GM21528 (cell line): ENCODE measurements around the gene L3MBTL1.

ENCODE experiments used
- ATAC-seq: cut with Tn5 transposase; IDR thresholded peaks from one replicate; pipeline ENCODE4 v1.9.1; 2021; ENCODE audit warnings: mild to moderate bottlenecking, moderate library complexity; ENCODE audit not compliant: unreplicated experiment, low FRiP score

Gene L3MBTL1

DNA sequence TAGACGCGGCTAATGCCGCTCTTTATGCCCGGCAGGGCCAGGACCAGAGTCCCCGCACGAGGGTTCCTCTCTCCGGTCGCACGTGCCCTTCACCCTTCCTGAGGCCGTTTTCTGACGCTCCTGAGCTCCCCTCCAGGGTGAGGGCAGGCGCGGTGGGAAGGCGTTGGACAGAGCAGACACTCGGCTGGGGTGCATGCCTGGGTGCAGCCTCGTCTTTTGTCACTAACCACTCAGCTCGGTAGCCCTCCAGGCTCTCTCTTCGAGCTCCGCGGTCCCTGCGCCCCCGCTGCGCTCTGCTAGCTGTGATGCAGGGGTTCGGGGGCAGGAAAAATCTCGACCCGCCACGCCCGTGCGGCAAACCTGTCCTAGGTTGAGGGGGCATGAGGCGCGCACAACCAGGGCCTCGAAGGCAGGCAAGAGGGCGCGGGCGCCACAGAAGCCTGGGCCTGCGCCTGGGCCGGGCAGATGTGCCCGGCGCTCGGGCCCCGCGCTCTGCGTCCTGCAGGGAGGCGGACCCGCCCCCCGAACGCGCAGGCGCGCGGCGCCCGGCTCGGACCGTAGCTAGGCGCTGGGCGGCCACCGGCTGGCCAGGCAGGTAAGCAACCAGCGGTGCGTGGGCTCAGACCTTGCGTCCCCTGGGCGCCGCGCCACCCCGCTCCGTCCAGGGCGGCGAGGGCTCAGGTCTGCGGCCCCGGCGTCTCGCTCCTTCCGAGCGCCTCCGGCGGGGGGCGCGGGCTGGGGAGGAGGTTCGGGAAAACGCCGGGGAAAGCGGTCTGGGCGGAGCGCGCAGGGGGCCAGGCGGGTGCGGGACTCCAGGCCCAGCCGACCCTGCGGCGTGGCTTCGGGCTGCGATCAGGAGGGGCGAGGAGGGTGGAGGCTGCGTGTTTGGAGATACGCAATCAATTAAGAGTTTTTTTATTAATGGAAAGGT is at the start of gene L3MBTL1:
L3MBTL1 (plus strand) TSS at position 548 of the 931 bp plus-strand sequence. CDS start 5,807 bp downstream, outside the sequence.
- no peak for ATAC-seq

DNA sequence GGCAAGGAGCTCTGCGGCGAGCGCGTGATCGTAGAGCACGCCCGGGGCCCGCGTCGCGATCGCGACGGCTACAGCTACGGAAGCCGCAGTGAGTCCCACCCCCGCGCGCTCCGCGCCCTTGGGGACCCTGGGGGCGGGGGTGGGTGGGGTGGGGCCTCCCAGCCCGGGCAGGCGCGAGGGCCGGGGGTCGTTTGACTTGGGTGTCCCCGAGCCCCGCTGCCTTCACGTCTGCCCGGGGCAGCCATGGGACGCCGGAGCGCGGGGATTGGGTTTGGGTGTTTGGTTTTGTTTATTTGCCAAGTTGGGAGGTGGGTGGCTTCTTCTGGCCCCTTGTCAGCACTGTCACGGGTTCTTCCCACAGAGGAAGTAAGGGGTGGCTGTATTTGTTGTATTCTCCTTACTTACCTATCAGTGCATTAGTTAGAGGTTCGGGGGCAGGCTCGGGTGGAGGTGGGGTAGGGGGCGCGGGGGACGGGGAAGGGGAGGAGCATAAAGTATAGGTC is 49.0 kb upstream of the L3MBTL1 start:
- no peak for ATAC-seq

DNA sequence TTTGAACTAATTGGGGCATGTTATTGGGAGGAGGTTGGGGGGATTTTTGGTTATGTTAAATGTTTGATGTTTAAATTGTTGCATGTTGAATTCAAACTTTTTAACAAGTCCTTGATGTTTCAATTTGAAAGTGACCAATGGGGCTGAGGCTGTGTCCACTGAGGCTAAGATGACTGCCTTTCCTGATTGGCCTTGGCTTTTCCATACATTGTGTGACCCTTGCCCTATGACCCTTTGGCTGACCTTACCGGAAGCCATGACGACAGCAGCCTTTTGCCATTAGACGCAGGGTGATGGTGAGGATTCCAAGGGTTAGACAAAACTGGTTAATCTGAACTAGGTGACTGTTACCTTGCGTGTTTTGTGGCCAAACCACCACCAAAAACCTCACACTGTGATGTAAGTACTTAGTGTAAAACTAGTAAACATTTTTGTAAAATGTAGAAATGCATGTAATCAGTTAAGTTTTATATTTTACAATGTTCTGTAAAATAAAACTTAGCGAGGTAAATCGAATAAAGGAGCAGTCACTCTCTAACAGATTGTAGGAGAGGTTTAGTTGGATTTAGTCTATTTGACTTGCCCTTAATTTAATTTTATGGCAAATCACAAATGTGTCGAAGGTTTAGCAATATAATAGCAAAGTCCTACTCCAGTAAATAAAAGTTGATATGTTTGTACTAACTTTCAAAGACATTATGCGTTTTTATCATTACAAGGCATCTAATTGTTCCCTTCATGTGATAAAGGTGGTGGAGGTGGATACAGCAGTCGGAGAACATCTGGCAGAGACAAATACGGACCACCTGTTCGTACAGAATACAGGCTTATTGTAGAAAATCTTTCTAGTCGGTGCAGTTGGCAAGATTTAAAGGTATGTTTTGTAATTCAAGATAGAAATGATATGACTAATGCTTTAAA is 48.2 kb upstream of the L3MBTL1 start:
- ATAC-seq, result no peak

DNA sequence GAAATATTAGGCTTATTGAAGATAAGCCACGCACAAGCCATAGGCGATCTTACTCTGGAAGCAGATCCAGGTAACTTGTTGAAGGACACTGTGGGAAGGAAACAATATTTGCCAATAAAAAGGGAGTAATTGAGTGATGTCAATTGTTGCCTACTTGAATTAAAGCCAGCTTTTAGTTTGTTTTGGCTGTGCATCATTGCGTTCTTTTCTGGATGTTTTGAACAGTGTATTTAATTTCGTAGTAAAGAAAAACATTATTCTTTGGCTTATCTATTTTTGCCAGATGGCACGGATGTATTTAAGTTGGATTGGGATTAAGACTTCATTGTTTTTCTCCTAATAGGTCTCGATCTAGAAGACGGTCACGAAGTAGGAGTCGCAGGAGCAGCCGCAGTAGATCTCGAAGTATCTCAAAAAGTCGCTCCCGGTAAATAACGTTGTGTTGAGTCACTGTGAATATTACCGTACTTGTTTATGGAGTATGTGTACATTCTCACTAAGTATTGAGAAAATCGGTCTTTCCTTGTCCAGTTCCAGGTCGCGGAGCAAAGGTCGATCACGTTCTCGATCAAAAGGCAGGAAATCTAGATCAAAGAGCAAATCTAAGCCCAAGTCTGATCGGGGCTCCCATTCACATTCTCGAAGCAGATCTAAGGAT is 47.2 kb upstream of the L3MBTL1 start:
- no peak for ATAC-seq

DNA sequence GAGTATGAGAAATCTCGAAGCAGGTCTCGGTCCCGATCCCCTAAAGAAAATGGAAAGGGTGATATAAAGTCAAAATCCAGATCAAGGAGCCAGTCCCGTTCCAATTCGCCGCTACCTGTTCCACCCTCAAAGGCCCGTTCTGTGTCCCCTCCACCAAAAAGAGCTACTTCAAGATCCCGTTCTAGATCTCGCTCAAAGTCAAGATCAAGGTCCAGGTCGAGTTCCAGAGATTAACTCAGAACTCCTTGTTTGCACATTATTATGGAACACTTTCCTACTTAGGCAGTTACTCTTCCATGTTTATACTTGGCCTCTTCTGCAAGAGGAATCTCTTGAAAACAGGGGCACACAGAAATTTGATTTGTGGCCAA is 46.7 kb upstream of the L3MBTL1 start:
- ATAC-seq, result no peak

DNA sequence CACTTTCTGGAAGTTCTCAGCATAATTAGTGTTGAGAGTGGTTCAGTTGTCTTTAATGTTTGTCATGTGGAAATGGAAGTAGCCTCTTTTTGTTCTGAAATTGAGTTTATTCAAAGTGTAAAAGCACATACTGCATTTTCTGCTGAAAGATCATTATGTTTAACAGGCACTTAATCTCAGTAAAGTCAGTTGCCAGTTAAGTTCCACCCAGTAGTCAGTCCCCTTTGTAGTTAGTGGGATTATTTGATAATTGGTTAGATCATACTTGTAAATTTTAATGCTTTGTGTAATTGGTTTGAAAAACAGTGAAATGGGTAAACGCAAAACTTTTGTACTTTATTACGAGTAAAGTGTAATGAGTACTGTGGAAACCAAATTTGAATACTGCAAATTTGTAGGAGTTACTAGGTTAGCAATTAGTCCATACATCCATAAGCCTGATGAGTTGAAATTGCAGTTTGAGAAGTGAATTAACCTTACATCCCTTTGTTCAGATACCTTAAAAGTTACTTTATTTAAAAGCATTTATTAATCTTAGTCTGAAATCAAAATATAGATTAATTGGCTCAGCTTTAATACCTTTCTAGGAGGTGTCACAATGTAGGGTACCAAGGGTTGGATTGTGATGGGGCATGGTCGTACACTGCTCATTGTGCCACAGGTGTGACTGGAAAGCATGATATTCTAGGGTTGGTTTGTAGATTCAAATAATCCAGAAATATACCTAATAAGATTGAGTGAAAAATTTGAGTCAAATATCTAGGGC is 45.4 kb upstream of the L3MBTL1 start:
- ATAC-seq, result no peak

DNA sequence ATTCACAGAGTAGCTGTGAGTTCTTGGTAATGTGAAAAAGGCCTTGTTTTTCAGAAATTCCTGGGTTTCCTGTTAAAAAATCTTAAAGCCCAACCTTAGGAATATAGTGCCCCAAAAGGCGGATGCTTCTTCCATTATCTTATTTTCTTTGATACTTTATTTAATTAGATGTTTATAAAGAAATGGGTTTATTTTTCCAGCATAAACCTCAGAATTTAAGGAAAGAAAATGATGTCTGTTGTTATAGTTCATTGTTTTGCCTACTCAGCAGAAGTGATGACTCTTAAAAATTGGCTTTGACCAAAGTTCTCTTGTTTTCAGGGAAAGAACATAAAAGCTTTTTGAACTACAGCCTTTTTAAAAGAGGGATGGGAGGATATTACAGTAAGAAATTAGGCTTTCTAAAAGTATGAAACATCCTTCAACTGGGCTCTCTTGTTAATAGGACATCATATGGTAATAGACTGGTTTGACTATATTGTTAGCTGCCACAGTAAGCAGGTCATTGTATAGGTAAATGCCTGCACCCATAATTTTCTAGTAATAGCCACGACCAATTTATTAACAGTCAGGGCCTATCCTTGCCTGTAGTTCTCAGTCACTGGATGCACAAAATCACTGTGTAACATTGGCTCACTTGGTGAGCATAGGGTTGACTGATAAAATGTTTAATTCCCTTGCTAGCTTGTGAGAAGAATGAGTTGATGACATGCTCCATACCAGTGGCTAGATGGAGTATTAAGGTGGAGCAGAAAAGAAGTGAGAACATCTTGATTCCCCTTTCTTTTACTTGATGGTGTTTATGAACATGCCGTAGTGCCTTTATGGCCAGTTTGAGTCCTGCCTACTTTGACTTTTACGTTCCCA is 44.6 kb upstream of the L3MBTL1 start:
- ATAC-seq, result no peak

DNA sequence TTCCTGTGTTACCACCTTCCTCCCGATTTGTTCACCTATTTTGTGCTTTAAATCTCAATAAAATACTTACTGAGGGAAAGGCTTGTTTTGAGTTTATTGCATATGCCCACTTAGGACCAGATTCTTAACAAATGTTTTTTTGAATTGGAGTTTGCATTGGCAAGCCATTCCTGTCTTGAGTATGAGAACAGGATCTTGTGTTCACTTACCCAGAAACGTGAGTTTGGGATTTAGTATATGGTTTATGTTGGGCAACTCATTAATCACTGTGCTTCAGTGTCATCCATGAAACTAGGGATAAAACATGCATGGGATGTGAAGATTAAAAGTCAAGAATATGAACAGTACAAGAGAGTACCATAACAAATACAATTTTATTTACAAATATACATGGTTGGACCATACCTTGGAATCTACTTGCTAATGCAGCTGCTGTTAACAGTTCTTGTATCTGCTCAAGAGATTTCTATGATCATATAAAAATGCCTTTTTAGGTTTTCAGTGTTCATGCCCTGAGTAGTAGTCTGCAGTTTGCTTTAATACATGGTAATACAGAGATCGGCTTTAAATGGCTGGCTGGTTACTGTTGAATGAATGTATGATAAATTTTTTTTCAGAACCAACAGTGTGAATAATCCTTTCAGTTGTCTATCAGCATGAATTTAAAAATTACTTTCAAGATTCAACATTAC is 43.8 kb upstream of the L3MBTL1 start:
- ATAC-seq, result no peak

DNA sequence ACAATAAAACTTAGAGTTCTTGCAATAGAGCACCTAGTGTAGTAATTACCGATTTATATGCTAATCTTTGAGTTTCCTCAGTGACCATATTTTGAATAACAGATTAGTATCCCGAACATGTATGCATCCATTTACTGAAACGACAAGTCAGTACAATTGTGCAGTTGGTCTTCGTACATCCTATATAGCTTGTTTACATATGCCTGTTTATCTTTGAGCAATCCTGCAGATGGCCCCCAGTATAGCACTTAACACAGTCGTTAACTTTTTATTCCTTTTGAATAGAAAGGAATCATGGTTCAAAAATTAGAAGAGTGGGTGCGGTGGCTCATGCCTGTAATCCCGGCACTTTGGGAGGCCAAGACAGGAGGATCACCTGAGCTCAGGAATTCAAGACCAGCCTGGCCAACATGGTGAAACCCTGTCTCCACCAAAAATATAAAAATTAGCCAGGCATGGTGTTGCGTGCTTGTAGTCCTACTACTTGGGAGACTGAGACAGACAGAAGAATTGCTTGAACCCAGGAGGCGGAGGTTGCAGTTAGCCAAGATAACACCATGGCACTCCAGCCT is 43.2 kb upstream of the L3MBTL1 start:
- no peak for ATAC-seq

DNA sequence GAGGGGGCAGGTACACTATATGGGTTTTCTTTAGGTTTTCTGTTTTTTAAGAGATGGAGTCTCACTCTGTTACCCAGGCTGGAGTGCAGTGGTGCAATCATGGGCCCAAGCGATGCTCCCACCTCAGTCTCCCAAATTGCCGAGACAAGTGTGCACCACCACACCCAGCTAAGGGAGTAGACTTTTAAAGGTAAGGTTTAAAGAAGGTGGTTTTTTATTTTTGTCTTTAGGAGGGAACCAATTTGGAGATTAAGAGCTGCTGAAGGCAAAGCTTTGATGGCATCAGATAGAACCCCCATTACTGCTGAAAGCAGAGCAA is 41.9 kb upstream of the L3MBTL1 start:
- no peak for ATAC-seq

DNA sequence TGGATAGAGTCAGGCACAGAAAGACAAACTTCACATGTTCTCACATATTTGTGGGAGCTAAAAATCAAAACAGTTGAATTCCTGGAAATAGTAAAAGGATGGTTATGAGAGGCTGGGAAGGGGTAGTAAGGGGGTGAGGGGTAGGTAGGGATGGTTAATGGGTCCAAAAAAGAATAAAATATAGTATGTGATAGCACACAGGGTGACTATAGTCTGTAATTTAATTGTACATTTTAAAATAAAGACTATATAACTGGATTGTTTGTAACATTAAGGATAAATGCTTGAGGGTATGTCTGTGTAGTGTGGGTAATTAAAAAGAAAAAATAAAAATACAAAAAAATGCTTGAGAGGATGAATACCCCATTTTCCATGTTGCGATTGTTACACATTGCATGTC is 39.9 kb upstream of the L3MBTL1 start:
- no peak for ATAC-seq

DNA sequence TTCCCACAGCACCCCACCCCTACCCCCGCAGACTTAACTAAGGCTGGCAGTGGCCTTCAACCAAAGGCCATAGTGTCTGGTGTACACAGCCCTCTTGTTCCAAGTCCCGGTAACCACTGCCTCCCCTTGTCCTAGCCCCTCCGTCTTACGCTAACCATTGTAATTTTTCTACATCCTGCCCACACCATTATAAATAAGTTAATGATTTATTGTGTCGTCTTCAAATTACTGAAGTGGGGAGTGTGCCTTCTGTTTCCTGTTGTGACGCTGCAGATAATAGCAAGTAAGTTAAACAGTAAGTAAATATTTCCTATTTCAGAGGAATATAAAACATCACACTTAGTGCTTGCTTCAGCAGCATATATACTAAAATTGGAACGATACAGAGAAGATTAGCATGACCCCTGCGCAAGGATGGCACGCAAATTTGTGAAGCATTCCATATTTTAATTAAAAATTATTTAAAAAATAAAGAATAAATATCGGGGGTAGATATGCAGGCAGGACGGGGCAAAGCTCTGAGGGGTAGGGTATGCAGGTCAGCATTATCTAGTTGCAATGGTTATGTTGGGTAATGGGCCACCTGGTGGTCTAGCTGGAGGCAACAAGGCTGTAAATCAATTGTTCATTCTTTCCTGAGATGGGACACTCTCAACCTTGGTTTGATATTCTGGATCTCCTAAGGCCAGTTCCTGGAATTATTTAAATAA is 34.7 kb upstream of the L3MBTL1 start:
- ATAC-seq, result no peak

DNA sequence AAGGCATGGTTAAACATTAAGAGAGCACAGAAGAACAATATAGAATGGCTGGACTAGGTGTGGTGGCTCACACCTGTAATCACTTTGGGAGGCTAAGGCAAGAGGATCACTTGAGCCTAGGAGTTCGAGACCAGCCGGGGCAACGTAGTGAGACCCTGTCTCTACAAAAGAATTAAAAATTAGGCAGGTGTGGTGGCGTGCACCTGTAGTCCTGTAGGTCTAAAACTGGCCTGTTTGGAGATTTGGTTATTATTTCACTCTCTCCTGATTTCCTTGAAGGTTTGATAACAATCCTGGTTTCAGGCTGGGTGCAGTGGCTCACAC is 34.2 kb upstream of the L3MBTL1 start:
- ATAC-seq, result no peak

DNA sequence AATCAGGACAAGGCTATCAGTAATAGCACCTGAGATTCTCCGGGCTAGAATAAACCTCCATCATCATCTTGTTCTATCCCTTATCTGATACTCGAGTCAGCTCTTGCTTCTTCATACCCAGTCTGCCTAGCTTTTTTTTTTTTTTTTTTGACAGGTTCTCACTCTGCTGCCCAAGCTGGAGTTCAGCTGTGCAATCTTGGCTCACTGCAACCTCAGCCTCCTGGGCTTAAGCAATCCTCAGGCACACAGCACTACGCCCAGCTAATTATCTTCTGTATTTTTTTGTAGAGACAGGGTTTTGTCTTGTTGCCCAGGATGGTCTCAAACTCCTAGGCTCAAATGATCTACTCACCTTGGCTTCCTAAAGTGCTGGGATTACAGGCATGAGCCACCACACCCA is 30.3 kb upstream of the L3MBTL1 start:
- no peak for ATAC-seq

DNA sequence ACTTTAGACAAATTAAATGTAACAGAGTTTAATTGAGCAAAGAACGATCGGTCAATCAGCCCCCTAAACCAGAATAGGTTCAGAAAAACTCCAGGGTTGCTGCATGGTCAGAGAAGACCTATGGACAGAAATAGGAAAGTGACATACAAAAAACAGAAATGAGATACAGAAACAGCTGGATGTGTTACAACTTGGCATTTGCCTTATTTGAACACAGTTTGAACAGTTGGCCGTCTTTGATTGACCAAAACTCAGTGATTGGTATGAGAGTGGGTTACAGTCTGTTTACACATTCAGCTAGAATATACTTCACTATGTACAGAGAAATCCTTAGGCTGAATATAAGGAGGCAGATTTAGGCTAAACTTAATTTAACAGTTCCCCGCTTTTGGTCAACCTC is 29.9 kb upstream of the L3MBTL1 start:
- no peak for ATAC-seq

DNA sequence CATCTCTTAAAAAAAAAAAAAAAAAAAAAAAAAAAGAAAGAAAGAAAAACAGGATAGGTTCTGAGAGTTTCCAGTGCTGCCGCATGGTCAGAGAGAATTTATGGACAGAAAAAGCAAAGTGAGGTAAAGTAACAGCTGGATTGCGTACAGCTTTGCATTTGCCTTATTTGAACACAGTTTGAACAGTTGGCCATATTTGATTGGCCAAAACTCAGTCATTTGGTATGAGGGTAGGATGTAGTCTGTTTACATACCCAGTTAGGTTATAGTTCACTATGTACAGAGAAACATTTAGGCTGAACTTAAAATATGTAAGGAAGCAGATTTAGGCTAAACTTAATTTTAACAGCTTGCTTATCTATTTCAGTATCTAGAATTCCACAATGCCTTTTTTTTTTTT is 17.5 kb upstream of the L3MBTL1 start:
- no peak for ATAC-seq

DNA sequence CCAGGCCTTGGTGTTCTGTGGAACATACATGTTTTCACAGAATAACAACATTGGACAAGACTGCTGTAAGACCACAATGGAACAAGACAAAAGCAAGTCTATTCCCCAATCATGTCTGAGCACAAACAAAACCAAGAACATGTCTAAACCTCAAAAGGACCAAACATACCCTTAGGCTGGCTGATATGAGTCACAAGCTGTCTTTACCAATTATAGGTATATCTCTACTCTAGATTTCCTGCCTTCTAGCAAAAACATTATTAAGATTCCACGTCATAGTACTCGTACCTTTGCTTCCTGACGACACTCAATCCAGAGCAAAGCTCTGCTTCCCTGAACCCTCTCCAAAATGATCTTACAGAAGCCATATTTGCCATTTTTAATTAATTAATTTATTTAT is 15.4 kb upstream of the L3MBTL1 start:
- ATAC-seq, result peak; percentile 91

DNA sequence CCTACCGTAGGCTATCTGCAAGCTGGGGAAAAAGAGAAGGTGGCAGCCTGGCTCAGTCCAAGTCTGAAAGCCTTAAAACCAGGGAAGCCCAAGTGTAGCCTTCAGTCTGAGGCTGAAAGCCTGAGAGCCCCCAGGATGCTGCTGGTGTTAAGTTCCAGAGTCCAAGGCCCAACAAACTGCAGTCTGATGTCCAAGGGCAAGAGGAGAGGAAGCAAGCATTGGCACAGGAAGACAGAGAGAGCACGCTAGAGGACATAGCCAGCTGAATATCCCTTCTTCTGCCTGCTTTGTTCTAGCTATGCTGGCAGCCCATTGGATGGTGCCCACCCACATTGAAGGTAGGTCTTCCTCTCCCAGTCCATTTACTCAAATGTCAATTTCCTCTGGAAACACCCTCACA is 12.1 kb upstream of the L3MBTL1 start:
- ATAC-seq, result no peak
